Panc1 (cell line): ENCODE results near the gene RARS2. TPM values are rescaled to one million over a fixed set of nuclear protein-coding genes. Genes with fewer than 3 reads are reported as not detected.

Source experiments
- ATAC-seq: fragments of 200-7000 bp; cut with Tn5 transposase; 2 replicates; pipeline ENCODE4 v1.9.1; 2020; ENCODE audit warnings: mild to moderate bottlenecking, moderate library complexity
- BruUV-seq: library from RNA; stranded (reverse); fragments of 400-500 nt; replicated peaks from 2 replicates; lab custom pipeline; 2021; lab: Mats Ljungman, UMichigan
- CTCF ChIA-PET: fragments of 300-600 bp; sonication (Branson Sonifier 250); formaldehyde crosslinking; loops from one replicate; lab custom pipeline; 2022; ENCODE audit warnings: antibody characterized with exemption; lab: Charles Lee
- POLR2A ChIA-PET: fragments of 300-600 bp; sonication (Branson Sonifier 250); formaldehyde crosslinking; loops from one replicate; lab custom pipeline; 2022; ENCODE audit warnings: antibody characterized with exemption; lab: Charles Lee
- DNase-seq: peaks from one replicate; pipeline ENCODE4 v3.0.0-alpha.2; 2010; ENCODE audit warnings: low read depth, low spot score
- H3K27ac ChIP-seq: 2 replicates; pipeline ENCODE4 v1.5.1; 2011; ENCODE audit warnings: mild to moderate bottlenecking, low read length, inconsistent platforms
- H3K27me3 ChIP-seq: fragments of 200-500 bp; sonication (Bioruptor generic); 2 replicates; pipeline ENCODE4 v1.6.0; 2014; ENCODE audit warnings: low read length, inconsistent platforms; ENCODE audit not compliant: control insufficient read depth, insufficient read depth
- H3K36me3 ChIP-seq: fragments of 200-500 bp; sonication (Bioruptor generic); 2 replicates; pipeline ENCODE4 v1.5.1; 2014; ENCODE audit warnings: inconsistent platforms, mild to moderate bottlenecking, low read length, moderate library complexity; ENCODE audit not compliant: control insufficient read depth, insufficient read depth
- H3K4me1 ChIP-seq: 2 replicates; pipeline ENCODE4 v1.5.1; 2011; ENCODE audit warnings: inconsistent platforms, mild to moderate bottlenecking, low read length, moderate library complexity; ENCODE audit not compliant: control insufficient read depth, insufficient read depth
- H3K4me3 ChIP-seq, 2 experiments: 2 replicates each; pipeline ENCODE4 v1.5.1; 2011 to 2012; ENCODE audit warnings: low read depth in 2 of 2, low read length in 2 of 2, mild to moderate bottlenecking in 2 of 2, inconsistent platforms in 1 of 2, moderate library complexity in 1 of 2
- H3K9me3 ChIP-seq: fragments of 200-500 bp; sonication (Bioruptor generic); 2 replicates; pipeline ENCODE4 v1.5.1; 2014; ENCODE audit warnings: low read depth, mild to moderate bottlenecking, inconsistent platforms, low read length, moderate library complexity; ENCODE audit not compliant: control insufficient read depth, insufficient read depth
- POLR2AphosphoS5 ChIP-seq: IDR thresholded peaks from 2 replicates; pipeline ENCODE4 v1.6.1; 2012; ENCODE audit warnings: mild to moderate bottlenecking, low read depth, low read length, moderate library complexity
- SIN3A ChIP-seq: IDR thresholded peaks from 2 replicates; pipeline ENCODE4 v1.6.1; 2012; ENCODE audit warnings: low read depth, mild to moderate bottlenecking, low read length, moderate library complexity, borderline replicate concordance; ENCODE audit not compliant: insufficient read depth
- TCF7L2 ChIP-seq: IDR thresholded peaks from 2 replicates; pipeline ENCODE4 v1.6.1; 2011; ENCODE audit warnings: mild to moderate bottlenecking, low read depth, low read length, inconsistent platforms
- in situ Hi-C: cut with HindIII; loops from 2 replicates; pipeline ENCODE4 v1.10.0; 2016; ENCODE audit warnings: low sequenced_read_pairs, low pct_unique_long_range_greater_than_20kb
- intact Hi-C: fragments of 100-400 bp; cut with micrococcal nuclease; formaldehyde crosslinking; loops from one replicate; pipeline ENCODE4 v1.10.0; 2022; ENCODE audit not compliant: unreplicated experiment
- total RNA-seq: library from RNA; stranded (reverse); gene quantifications from one replicate; pipeline ENCODE4 v1.2.1, GENCODE V29; 2021; ENCODE audit not compliant: unreplicated experiment
- TF ChIP-seq, protein P1 (sequence below), 2 experiments: IDR thresholded peaks; 2 replicates each; pipeline ENCODE4 v1.6.1; 2011 to 2012; ENCODE audit warnings: low read depth in 2 of 2, control low read depth in 1 of 2, low read length in 1 of 2, mild to moderate bottlenecking in 1 of 2, moderate library complexity in 1 of 2; ENCODE audit not compliant: insufficient read depth in 1 of 2
- TF ChIP-seq, protein P2 (sequence below): fragments of 450-650 bp; IDR thresholded peaks from 2 replicates; pipeline ENCODE4 v1.5.1; 2017; ENCODE audit warnings: mild to moderate bottlenecking

RARS2 gene
- total RNA-seq, 1 experiment from 2014 or later, result 38.3 TPM

DNA sequence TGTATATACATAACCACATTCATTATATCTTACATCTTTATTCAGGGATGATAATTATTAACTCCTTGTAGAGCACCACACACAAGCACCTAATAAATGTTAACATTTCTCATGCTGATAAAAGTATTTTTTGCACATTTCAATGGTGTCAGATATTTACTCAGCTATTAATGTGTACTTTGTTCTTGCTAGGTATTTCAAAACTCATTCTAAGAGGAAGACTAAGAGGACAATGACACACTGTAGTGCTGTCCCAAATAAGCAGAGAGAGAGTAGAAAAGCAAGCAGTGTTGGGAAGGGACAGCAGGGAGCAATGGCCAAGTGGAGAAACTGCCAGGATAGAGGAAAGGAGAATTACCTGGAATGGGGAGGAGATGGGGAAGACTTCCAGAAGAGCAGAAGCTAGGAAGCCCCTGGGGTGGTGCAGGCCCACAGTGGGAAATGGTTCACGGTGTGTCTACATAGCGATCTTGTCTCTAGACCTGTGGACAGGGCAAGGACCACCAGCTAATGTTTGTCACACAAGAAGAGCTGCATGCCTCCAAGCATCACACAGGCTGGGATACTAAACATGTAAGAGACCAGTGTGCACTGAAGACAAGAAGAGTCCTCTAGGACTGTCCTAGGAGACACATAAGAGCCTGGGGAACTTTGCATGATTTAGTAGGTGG, 55.3 kb downstream of the RARS2 start:
- ChIA-PET CTCF (no interaction called here), POLR2A (no interaction called here)
- in situ Hi-C loops, result no loop called here
- no peak overlapping the region for H3K4me3 ChIP-seq
- intact Hi-C loops, result no loop called here
- H3K4me1 ChIP-seq, result no peaks in the 10 kb centered on the region
- ATAC-seq (no peak; the same call in 1 of the 2 replicates), DNase-seq (no peak)
- H3K36me3 ChIP-seq, result no peaks in the 10 kb centered on the region
- no peaks in the 10 kb centered on the region for H3K27me3 ChIP-seq
- H3K9me3 ChIP-seq, result no peaks in the 10 kb centered on the region
- no peak for TF ChIP-seq SIN3A
- no peak overlapping the region for H3K27ac ChIP-seq
- BruUV-seq, result no TSS peak

- Histone ChIP-seq H3K4me1 (no peaks in the 10 kb centered on the region), H3K9me3 (no peaks in the 10 kb centered on the region), H3K4me3 (no peak overlapping the region), H3K27me3 (no peaks in the 10 kb centered on the region), H3K36me3 (peaks cover 2% of the 10 kb centered on the region; the same call in 1 of the 2 replicates), H3K27ac (no peak overlapping the region)
- ATAC-seq (no peak), DNase-seq (no peak)
- in situ Hi-C loops (no loop called here), intact Hi-C loops (no loop called here)
- TF ChIP-seq POLR2AphosphoS5 (no peak), TCF7L2 (no peak)
- TF ChIP-seq, protein P1, sequence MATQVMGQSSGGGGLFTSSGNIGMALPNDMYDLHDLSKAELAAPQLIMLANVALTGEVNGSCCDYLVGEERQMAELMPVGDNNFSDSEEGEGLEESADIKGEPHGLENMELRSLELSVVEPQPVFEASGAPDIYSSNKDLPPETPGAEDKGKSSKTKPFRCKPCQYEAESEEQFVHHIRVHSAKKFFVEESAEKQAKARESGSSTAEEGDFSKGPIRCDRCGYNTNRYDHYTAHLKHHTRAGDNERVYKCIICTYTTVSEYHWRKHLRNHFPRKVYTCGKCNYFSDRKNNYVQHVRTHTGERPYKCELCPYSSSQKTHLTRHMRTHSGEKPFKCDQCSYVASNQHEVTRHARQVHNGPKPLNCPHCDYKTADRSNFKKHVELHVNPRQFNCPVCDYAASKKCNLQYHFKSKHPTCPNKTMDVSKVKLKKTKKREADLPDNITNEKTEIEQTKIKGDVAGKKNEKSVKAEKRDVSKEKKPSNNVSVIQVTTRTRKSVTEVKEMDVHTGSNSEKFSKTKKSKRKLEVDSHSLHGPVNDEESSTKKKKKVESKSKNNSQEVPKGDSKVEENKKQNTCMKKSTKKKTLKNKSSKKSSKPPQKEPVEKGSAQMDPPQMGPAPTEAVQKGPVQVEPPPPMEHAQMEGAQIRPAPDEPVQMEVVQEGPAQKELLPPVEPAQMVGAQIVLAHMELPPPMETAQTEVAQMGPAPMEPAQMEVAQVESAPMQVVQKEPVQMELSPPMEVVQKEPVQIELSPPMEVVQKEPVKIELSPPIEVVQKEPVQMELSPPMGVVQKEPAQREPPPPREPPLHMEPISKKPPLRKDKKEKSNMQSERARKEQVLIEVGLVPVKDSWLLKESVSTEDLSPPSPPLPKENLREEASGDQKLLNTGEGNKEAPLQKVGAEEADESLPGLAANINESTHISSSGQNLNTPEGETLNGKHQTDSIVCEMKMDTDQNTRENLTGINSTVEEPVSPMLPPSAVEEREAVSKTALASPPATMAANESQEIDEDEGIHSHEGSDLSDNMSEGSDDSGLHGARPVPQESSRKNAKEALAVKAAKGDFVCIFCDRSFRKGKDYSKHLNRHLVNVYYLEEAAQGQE (IDR thresholded peaks at IDR 0.05; ENCODE audit: insufficient read depth in 1 of 2, low read depth in 2 of 2, low read length in 1 of 2), result no peak
- TF ChIP-seq, protein P2, sequence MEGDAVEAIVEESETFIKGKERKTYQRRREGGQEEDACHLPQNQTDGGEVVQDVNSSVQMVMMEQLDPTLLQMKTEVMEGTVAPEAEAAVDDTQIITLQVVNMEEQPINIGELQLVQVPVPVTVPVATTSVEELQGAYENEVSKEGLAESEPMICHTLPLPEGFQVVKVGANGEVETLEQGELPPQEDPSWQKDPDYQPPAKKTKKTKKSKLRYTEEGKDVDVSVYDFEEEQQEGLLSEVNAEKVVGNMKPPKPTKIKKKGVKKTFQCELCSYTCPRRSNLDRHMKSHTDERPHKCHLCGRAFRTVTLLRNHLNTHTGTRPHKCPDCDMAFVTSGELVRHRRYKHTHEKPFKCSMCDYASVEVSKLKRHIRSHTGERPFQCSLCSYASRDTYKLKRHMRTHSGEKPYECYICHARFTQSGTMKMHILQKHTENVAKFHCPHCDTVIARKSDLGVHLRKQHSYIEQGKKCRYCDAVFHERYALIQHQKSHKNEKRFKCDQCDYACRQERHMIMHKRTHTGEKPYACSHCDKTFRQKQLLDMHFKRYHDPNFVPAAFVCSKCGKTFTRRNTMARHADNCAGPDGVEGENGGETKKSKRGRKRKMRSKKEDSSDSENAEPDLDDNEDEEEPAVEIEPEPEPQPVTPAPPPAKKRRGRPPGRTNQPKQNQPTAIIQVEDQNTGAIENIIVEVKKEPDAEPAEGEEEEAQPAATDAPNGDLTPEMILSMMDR, result no peak
- CTCF ChIA-PET, result no interaction called here
- POLR2A ChIA-PET, result no interaction called here
- no TSS peak for BruUV-seq
Observed at GRCh38 chr6:87529221-87529620, 60.6 kb downstream of the RARS2 start.

DNA sequence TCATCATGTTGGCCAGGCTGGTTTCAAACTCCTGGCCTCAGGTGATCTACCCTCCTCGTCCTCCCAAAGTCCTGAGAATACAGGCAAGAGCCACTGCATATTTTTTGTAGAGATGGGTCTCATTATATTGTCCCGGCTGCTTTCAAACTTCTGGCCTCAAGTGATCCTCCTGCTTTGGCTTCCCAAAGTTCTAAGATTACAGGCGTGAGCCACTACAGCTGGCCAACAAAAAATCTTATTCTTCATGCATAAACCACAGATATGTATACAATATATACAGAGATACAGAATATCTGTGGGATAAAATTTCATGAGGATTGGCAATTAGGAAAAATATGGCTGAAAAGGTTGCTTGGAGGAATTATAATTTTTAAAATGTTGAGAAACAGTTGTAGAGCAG, 67.1 kb downstream of the RARS2 start:
- DNase-seq (no peak), ATAC-seq (no peak)
- no peak overlapping the region for H3K27ac ChIP-seq
- no peak overlapping the region for H3K4me3 ChIP-seq
- TF ChIP-seq SIN3A (no peak), TCF7L2 (no peak)
- TF ChIP-seq, protein P1 (IDR thresholded peaks at IDR 0.05; ENCODE audit: insufficient read depth in 1 of 2, low read depth in 2 of 2, low read length in 1 of 2), result no peak
- peaks cover 33% of the 10 kb centered on the region for H3K36me3 ChIP-seq
- POLR2A ChIA-PET, result no interaction called here
- CTCF ChIA-PET, result no interaction called here
- BruUV-seq, result no TSS peak
- no peaks in the 10 kb centered on the region for H3K27me3 ChIP-seq
- no peaks in the 10 kb centered on the region for H3K4me1 ChIP-seq
- H3K9me3 ChIP-seq, result no peaks in the 10 kb centered on the region
- intact Hi-C loops, result no loop called here
- in situ Hi-C loops, result no loop called here
